GM21528 (cell line): ENCODE results near the gene RFPL2.

Source experiments
- ATAC-seq: cut with Tn5 transposase; IDR thresholded peaks from one replicate; pipeline ENCODE4 v1.9.1; 2021; ENCODE audit warnings: mild to moderate bottlenecking, moderate library complexity; ENCODE audit not compliant: unreplicated experiment, low FRiP score

The RFPL2 gene

GRCh38 chr22:32204856-32205722 is at the start of gene RFPL2:
RFPL2 (minus strand) TSS chr22:32205073; CDS start chr22:32202451, 2,622 bp downstream.
- ATAC-seq = no peak

GRCh38 chr22:32249231-32249630 is 44.4 kb upstream of the RFPL2 start:
- ATAC-seq = no peak

- ATAC-seq = no peak
These were observed 43.4 kb upstream of the RFPL2 start for GRCh38 chr22:32248276-32248675.

- no peak for ATAC-seq
These were observed 41.3 kb upstream of the RFPL2 start for GRCh38 chr22:32246166-32246565.

DNA sequence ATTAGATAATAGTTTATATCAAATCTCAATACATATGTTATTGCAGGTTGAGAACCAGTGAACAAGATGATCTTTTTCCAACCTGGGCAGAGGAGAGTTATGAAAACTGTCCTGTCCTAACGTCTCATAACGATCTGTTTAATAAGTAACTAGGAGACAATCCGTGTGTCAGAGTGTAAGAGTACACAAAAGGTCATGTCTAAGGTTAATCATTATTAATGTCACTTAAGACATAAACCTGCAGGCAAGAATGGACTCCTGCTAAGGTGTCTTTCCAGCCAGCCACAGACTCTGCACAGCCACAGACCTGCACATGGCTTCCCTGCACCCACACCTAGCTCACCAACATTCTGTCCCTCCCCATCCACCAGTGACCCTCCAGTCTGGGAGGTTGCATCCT is 40.2 kb upstream of the RFPL2 start:
- ATAC-seq = no peak

GRCh38 chr22:32244547-32244946 is 39.7 kb upstream of the RFPL2 start:
- ATAC-seq = no peak

GRCh38 chr22:32240461-32240860 is 35.6 kb upstream of the RFPL2 start:
- ATAC-seq = no peak

GRCh38 chr22:32237906-32238305 is 33.0 kb upstream of the RFPL2 start:
- no peak for ATAC-seq

DNA sequence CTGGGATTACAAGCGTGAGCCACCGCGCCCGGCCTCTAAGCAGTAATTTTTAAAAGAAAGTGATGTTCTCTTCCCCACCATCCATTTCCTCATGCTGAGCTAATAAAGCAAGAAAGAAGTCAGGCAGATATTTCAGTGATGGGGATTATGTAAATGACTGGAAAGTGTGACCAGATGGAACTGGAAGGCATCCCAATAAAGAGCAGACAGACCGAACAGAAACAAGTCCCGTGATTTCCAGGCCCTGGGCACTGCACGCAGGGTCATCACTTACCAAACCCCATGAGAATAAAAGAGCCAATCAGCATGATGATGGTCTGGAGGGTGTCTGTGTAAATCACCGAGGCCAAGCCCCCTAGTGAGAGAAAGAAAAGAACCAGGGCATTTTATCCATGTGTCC is 32.1 kb upstream of the RFPL2 start:
- ATAC-seq = no peak

- no peak for ATAC-seq
These were observed 28.2 kb upstream of the RFPL2 start for GRCh38 chr22:32233091-32233490.

DNA sequence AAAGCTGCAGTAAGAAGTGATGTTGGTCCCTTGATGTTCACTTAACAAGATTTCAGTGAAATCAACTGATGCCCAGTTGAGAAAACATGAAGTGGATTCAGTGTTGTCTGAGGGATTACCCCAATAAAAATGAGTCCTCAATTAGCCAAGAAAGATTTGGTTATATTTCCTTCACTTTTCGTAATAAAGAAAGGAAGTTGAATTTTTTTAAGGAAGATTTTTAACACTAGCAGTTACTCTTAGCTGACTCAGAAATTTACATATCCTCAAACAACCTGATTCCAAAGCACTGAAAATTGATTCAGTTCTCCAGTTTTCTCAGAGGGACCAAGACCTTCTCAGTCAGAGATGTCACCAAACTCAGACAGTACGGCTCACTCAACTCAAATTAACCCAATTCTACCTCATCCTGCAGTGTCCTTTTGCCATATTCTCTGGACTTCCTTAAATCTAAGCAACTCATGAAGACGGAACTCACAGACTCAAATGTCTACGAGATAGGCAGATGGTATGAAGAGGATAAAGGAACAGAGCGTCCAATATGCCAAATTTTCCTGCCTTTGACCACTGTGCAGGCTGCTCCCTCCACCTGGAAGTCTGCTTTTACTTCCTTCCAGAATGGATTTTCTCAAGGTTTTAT is 27.4 kb upstream of the RFPL2 start:
- no peak for ATAC-seq

- ATAC-seq = no peak
These were observed 21.6 kb upstream of the RFPL2 start for GRCh38 chr22:32226326-32227104.

GRCh38 chr22:32222991-32223390 is 18.1 kb upstream of the RFPL2 start:
- ATAC-seq = no peak

DNA sequence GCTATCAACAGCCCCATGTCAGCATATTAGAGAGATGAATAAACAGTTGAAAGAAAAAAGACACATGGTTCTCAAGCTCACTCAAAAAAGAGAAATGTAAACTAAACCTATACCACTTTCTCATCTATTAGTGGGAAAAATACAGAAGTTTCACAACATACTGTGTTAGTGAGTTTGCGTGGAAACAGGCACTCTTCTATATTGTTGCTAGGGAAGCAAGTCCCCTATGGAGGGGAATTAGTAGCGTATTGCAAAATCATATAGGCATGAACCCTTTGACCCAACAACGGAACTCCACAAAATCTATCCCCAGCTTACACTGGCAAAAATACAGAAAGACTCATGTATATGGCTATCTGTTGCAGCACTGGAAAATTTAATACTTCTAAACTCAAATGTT is 14.2 kb upstream of the RFPL2 start:
- no peak for ATAC-seq

DNA sequence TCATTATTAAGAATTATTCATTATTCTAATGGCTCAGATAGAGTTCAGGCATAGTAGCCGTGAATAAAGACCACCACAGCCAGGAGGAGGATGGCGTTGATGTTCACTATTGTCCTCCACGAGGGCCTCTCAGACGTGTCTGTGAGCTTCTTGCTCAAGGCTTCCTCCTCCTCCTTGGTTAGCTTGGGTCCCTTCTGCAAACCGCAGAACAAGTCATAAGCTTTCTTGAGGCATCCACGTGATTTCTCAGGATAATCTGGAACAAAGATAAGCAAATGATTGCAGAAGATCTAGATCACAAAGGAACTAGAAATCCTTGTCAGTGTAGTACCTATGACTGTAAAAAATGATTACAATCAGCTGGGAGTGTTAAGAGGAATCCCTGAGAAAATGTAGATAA is 13.6 kb upstream of the RFPL2 start:
- no peak for ATAC-seq

- ATAC-seq = no peak
These were observed 12.6 kb upstream of the RFPL2 start for GRCh38 chr22:32217465-32217864.

GRCh38 chr22:32216911-32217310 is 12.0 kb upstream of the RFPL2 start:
- ATAC-seq = no peak

GRCh38 chr22:32211011-32211410 is 6.1 kb upstream of the RFPL2 start:
- ATAC-seq = no peak

DNA sequence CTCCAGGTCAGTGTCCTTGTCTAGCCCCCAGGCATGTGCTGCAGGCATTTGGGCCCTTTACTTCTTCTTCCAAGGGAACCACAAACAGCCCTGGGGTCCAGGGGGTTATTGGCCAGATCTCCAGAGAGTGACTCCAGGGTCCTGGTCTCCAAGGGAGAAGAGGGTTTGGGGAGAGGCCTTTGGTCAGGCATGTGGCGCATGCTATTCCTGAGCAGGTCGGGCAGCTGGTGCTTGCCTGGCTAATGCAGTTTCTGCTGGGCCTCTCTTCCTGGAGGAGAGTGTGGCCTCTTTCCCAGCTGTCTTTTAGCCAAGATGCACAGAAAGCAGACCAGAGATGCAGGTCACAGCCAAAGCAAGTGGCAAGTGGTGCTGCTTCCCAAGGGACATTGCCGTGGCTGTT is 3.8 kb upstream of the RFPL2 start:
- no peak for ATAC-seq

DNA sequence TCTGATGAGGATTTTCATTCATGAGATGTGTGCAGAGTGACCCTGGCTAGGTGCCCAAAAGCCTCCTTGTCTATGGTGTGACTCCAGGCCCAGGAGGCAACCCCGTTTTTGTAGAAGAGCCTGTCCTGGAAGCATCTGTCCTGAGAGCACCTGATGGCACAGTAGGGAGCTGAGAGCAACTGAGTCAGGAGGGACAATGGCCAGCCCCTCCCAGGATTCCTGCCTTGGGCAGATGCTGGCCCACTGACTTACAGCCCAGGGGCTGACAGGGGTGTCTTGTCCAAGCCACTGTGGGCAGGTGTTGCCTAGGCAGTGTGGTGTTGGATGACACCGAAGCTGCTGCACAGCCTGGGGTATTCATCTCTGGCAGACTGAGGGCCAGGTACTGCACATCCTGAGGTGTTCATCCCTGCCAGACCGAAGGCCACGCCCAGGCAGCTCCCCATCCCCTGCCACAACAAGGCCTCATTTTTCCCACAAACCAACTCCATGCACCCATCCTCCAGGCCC is 3.2 kb upstream of the RFPL2 start:
- no peak for ATAC-seq
